Stimulated activated CD8-positive, alpha-beta memory T cell treated with anti-CD3 and anti-CD28 coated beads, Interleukin-12 subunit alpha, Interleukin-12 subunit beta, amount 100 ng/mL, for 24 hours (primary cell): Measurements from ENCODE around the gene DNAH14.
A peak's percentile ranks its signal among the peaks of the same experiment; 100 is the strongest.

ENCODE experiments used
- DNase-seq: peaks from one replicate; pipeline ENCODE4 v3.0.0-alpha.2; 2020; ENCODE audit errors: extremely low read depth

Gene DNAH14

DNA sequence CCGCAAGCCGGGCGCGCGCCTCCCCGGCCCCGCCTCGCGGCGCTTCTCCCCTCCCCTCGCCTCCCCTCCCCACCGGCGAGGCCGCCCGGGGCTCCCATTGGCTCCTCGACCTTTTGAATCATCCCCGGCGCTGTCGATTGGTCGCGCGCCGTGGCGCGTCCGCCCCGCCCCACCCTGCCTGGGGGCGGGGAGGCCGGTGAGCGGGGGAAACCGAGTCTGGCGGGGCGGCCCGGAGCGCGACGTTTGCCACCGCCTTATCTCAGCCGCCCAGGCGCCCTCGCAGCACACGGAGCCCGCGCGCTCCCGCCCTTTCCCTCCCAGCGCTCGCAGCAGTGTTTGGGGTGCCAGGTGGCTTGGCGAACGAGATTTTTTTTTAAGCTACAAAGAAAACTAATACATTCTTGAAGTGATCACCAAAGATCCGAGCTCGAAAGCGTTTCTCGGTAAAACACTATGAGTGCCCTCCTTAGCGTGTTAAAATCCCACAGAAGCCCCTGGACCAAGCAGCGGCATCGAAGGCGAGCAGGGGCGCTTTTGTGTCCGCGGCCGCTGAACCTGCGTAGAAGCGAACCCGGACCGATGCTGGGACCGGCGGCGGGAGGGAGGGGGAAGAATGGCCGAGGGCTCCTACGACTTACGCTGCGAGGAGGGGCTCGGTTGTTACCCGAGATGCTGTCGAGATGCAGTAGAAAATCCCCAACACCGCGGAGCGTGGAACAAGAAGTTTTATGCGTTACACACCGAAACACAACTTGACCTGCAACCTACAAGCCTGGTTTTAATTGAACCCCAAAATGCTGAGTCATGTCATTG, 498.8 kb downstream of the DNAH14 start:
- DNase-seq = peak; percentile 70

- DNase-seq = no peak
These were observed 499.5 kb downstream of the DNAH14 start for GRCh38 chr1:225428881-225429455.

GRCh38 chr1:225430301-225430700, 500.8 kb downstream of the DNAH14 start:
- DNase-seq = no peak

- no peak for DNase-seq
These were observed 501.8 kb downstream of the DNAH14 start for GRCh38 chr1:225431081-225431863.

GRCh38 chr1:225434046-225434445, 504.6 kb downstream of the DNAH14 start:
- no peak for DNase-seq

- no peak for DNase-seq
These were observed 505.6 kb downstream of the DNAH14 start for GRCh38 chr1:225435076-225435475.

DNA sequence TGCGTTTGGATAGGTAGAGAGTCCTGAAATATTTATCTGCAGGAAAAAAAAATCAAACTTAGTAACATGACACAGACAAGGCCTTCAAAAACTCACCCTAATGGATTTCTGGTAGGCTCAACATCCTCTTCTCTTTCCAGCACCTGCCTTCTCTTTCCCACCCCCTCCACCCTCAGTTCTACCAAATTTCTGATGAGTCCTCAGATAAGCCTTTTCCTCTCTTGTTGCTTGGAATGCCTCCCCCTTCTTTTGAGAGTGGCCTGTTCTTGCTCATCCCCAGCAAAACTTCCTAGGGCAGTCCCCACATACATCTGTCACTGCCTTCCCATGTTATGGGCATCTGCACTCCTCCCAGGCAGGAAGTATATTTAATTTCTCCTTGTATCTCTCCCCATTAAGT, 506.0 kb downstream of the DNAH14 start:
- no peak for DNase-seq

DNA sequence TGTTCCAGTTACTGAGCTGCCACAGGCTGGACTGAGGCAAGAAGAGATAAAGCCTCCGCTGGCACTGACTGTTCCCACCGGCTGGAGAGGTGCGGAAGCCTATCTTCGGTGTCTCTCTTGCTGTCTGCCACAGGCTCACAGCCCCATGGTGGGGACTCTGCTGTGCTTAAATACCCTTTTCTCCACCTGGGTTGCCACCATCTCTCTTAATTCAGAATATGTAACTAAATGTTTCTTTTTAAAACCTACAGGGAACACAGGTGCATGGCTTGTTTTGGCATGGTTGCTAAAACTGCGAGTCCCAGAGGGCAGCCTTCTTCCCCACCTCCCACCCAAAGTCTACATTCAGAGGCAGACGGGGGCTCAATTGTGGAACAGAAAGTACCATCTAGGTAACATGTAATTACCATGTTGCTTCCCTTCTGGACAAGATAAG, 506.5 kb downstream of the DNAH14 start:
- DNase-seq = no peak

DNA sequence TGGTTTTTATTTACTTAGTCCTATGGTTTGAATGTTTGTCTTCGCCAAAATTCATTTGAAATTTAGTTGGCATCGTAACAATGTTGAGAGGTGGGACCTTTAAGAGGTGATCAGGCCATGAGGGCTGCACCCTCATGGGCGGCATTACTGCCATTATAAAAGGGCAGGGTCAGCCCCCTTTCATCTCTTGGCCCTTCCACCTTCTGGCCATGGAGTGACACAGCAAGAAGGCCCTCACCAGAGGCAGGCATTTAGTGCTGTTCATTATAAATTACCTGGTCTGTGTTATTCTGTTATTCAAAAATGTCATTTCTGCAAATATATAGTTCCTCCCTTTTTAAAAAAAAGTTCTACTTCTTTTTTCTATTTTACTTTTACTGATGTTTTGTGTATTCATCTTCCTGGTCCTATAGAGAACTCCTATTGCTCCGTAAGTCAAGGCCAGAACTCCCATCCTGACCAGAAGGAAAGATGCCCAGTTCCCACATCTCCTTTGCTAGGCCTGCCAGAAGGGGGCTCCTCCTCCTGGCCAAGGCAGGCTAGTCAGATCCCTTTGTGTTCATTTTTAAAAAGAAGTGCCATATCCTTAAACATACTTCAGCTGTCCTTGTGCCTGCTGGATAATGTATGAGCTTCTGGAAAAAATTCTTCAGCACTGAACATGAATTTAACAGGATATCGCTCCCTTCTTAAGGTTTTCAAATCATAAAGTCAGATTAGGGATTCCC, 508.4 kb downstream of the DNAH14 start:
- DNase-seq = no peak

DNA sequence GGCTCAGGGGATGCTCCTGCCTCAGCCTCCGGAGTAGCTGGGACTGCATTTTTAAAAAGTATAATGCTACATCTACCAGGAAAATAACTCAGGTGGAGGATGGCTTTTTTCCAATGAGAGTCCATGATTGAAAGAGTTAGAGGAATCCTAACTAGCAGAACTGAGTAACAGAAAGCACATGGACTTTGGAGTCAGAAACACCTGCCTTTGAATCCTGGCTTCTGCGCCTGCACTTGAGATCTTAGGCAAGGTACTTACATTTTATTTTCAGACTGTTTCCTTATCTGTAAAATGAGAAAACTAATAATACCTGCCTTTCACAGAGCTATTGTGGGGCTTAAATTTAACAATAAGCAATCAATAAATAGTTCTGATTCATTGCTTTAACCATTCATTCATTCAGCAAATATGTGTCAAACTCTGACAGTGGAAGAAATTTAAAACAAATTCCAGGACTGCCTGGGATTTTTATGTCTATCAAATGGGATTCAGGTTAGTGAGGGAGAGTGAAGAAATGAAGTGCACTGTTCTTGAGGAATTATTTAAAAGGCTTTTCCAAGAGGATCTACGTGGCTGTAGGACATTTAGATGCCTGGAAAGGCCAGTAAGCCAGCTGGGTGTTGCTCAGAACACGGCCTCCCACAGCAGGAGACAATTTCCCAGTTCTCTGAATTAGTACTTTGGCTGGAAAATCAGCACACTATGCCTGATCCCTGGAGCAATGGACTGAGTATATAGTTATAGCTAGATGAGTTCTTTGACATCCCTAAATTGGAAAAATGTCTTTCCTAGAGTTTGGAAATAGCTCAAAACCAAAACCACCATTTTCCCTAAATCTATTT, 511.1 kb downstream of the DNAH14 start:
- no peak for DNase-seq

- no peak for DNase-seq
These were observed 512.0 kb downstream of the DNAH14 start for GRCh38 chr1:225441314-225442122.

- DNase-seq = no peak
These were observed 512.6 kb downstream of the DNAH14 start for GRCh38 chr1:225442123-225442505.

GRCh38 chr1:225445639-225446594, 516.4 kb downstream of the DNAH14 start:
- no peak for DNase-seq

DNA sequence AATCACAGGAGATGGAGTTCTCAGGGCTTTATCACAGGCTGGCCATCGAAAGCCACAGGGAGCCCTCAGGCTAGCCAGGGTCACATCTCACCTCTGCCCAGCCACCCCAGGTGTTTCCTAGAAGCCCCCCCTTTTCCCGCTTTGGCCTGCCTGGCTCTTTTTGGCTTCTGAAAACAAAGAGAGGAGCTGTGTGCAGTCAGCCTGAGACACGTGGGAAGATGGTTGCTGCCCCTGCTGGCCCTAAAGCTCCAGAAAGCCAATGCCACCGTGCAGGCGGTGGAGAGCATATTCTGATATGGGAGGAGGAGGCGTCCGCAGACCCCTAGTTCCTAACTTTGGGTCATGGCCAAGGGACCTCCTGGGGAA, 517.1 kb downstream of the DNAH14 start:
- DNase-seq = no peak

DNA sequence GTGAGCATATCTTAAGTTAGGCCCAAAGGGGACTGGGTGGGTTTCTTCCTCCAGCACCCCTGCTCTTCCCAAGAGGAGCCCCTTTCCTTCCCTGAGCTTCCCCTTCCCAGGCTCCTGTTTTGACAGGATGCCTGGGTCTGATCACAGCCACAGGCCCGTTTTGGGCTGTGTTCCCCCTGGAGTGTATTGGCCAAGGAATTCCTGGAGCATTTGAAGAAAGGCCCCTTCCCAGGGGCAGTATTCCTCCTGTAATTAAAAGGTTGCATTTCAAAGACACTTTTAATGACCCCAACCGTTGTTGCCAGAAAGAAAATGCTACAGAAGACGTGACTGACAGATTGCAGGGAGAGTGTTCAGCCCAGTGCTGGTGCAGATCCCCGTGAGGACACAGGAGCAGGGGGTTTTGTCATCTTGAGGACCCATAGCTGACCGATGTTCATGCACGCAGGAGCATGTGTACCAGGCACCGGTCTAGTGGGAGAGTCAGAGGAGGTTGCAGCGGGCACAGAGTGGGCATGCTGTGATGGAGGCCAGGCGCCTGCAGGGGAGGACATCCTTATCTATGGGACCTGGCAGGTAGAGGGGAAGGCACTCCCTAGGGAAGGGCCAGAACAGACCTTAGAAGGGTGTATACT, 517.6 kb downstream of the DNAH14 start:
- no peak for DNase-seq

DNA sequence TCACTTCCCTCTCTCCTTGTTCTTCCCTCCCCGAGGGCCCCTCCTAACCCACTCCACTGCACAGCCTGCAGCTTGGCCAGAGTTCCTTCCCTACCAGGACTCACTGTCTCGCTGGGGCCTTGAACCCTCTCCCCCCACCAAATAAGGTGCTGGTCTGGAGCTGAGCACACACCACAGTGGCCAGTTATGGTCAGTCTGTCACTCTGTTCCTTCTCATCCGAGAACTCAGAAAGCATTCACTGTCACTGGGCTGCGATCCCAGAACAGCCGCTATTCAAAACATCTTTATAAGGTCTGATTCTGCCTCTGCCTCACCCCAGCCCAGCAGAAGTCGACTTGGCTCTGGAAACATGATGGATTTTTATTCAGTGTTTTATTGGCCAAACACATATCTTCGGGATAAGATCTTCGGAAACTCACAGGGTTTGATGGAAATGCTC, 518.2 kb downstream of the DNAH14 start:
- no peak for DNase-seq

DNA sequence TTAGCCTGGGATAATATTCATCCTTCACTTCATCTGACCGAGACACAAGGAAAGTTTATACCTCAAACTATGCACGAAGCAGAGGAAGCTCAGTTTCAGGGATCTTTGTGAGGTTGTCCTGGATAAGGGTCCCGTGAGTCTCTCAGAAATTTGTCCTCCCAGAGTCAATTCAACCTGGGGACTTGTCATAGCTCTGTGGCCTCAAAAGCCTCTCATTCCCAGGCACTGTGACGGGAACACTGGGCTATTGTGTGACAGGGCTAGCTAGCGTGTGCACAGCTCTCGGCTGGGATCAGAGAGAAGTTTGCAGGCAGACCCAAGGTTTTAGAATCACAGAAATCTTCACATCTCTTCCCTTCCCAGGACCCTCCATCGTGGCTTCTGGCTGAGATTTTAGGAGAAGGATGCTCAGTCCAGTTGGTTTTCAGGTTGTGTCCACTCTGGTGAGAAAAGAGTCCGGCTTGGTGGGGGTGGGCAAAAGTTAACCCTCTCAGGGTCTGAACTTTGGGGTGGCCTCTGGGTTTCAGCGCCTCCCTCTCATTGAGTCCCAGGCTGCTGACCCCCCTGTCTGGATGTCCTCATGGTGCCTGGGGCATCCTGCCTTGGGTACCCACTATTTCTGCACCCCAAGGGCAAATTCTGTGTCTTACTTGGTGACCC, 518.8 kb downstream of the DNAH14 start:
- no peak for DNase-seq
